Eye (tissue), 1 donor: Measurements from ENCODE around the gene C13orf46.

Source experiments
- DNase-seq: peaks from one replicate; pipeline ENCODE4 v3.0.0-alpha.2; 2015

Gene C13orf46

GRCh38 chr13:113952983-113953520 lies 20.8 kb downstream of the C13orf46 start:
- no peak for DNase-seq

DNA sequence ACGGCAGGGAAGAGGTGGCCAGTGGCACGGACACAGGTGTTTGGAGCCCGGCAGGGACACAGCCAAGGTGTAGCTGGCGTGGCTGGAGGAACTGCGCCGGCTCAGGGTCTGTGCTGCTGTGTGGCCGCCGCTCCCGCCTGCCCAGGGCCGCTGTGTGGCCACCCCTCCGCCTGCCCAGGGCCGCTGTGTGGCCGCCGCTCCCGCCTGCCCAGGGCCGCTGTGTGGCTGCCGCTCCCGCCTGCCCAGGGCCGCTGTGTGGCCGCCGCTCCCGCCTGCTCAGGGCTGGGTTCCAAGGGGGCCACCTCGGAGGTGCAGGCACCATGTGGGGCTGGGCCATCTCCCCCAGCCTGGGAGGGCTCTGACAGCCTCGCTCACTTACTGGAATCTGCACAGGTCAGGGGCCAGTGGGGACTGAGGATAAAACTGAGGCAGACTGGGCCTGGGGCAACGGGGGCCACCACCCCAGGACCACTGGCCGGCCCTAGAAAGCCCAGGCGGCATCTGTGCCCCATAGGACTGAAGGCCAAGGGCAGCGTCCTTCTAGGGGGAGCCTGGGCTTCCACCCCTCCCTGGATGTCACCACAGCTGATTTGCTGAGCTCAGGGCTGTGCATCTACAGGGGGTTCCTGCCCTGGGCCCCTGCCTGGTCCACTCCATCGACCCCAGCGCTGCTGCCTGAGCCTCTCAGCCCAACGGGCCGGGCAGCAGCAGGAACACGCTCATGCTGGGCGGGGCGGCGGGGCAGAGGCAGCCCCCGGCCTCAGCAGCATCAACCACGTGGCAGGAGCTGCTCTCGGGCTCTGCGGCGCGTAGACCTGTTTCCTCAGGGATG lies 21.5 kb downstream of the C13orf46 start:
- DNase-seq = no peak

GRCh38 chr13:113951246-113951999 lies 22.5 kb downstream of the C13orf46 start:
- peak; percentile 82 for DNase-seq

GRCh38 chr13:113950451-113951245 lies 23.2 kb downstream of the C13orf46 start:
- no peak for DNase-seq

DNA sequence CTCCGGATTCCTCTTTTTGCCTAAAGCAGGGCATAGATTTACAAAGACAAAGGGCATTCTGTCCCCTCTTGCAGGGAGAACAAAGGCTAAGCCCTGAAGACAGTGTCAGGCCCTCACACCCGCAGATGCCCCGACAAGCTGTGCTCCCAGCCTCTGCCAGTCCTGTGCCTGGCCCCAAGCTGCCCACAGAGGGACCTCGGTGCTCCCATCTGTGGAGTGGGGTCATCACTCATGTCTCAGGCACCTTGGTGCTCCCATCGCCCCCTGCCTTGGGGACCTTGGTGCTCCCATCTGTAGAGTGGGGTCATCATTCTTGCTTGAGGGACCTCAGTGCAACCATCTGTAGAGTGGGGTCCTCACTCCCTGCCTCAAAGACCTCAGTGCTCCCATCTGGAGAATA lies 24.3 kb downstream of the C13orf46 start:
- DNase-seq = no peak

- no peak for DNase-seq
Measured at GRCh38 chr13:113948034-113948742, 25.7 kb downstream of the C13orf46 start.

DNA sequence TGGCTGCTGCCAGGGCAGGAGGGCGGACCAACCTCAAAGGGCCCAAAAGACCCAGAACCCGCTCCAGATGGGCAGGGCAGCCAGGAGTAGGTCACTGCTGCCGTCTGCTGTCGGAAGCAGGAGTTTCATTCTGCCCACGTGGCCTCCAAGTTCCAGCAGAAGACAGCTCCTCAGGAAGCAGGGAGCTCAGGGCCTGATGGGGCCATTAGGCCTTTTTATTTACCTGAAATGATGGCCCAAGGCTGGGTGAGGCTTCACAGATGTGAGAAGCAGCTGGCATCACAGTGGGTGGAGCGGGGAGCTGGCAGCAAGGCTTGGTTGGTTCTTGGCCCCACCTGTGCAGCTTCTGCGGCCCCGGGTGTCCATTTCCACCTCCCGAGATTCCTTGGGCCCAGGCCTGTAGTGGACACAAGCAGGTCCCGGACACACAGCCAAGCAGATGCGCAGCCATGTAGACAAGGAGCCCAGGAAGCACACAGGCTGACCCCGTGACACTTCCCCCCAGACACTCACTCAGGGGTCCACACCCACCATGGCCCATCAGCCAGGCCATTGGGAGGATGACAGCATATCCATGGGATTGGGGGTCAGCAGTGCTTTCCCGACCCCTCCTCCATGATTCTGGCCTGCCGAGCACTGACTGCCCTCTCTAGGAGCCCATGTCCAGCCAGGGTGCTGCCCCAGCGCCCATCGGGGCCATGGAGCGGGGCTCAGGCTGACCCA lies 26.4 kb downstream of the C13orf46 start:
- DNase-seq = no peak

GRCh38 chr13:113946409-113947181 lies 27.3 kb downstream of the C13orf46 start:
- no peak for DNase-seq

- no peak for DNase-seq
Measured at GRCh38 chr13:113945857-113946408, 27.9 kb downstream of the C13orf46 start.

DNA sequence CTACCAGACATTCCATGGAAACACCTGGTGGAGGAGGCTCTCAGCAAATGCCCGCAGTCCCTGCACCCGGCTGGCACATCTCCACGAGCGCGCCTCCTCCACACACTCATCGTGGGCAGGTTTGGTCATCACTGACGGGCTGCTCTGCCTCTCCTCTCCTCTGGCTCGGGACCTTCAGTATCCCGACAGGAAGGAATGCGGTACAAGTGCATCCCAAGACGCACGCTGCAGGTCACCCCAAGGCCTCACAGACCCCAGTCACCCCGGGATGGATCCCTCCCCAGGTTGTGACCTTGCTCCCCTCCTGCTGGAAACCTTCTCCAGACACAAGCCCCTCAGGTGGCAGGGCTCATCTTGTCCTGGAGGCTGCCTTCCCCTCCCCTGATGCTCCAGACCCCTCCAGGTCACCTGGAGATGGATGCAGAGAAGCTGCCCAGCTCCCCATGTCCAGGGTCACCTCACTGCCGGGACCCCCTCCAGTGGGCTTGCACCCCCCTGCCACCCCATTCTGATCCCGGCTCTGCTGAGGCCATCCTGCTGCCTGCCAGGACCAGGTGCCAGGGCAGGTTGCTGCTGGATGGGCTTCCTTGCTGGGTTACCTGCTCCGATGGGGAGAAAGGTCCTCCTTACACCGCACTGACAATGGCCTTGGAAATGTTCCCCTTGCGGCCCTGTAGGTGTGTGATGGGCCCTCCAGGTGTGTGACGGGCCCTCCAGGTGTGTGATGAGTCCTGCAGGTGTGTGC lies 29.9 kb downstream of the C13orf46 start:
- DNase-seq = no peak

GRCh38 chr13:113942591-113943103 lies 31.2 kb downstream of the C13orf46 start:
- DNase-seq = no peak

DNA sequence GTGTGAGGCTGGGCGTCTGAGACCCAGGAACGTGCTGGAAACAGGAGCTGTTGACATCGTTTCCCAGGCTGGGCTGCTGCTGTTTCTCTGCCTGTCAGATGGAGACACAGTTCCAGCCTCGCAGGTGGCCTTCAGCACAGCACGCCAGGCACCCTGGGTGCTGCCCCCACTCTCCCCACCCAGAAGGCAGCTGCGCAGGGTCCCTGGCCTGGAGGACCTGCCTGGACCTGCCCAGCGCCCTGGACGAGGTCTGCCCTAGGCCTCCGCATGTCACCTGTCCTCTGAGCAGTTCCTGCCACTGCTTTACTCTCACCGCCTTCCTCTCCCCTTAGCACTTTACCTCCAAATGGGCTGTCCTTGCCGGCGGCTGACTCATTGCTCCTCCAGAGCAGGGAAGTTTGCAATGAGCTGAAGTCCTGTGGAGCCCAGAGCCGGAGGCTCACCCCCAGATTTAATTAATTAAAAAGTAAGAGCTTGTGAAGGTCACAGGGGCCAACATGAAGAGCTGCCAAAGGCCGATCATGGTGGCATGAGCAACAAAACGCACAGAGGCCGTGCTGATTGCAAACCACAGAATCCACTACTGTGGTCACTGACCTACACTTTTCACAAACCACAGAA lies 32.2 kb downstream of the C13orf46 start:
- no peak for DNase-seq

DNA sequence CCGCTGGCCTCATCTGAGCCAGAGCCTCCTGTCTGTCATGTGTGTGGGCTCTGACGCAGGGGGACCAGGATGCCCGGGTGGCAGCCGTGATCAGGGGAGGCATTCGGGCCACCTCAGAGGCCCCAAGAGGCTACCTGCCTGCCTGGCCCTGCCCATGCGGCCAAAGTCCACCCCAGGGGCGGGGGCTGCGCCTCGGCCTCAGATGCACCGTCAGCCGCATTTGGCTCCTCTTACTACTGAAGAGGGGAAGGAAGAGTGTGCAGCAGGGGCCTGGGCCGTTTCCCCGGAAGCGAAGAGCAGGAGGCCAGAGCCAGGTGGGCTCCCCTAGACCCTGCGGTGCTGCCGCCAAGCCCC lies 34.0 kb downstream of the C13orf46 start:
- DNase-seq = no peak

GRCh38 chr13:113939129-113939943 lies 34.5 kb downstream of the C13orf46 start:
- DNase-seq = no peak

DNA sequence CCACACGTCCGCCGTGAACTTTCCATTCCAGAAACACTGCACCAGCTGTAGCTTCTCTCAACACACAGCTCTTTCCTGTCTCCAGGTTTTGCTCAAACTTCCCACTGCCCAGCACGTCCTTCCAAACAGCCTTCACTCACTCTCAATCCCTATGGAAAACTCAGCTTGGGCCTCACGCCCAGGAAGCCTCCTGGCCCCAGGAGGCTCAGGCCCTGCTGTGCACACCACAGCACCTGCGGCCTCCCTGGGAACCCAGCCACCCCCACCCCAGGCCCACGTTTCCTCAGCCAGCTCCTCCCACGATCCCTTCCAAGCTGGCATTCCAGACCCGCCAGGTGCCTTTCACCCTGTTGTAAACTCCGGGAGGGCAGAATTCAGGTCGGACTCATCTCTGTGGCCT lies 35.2 kb downstream of the C13orf46 start:
- DNase-seq = no peak

GRCh38 chr13:113938246-113938645 lies 35.6 kb downstream of the C13orf46 start:
- DNase-seq = no peak

DNA sequence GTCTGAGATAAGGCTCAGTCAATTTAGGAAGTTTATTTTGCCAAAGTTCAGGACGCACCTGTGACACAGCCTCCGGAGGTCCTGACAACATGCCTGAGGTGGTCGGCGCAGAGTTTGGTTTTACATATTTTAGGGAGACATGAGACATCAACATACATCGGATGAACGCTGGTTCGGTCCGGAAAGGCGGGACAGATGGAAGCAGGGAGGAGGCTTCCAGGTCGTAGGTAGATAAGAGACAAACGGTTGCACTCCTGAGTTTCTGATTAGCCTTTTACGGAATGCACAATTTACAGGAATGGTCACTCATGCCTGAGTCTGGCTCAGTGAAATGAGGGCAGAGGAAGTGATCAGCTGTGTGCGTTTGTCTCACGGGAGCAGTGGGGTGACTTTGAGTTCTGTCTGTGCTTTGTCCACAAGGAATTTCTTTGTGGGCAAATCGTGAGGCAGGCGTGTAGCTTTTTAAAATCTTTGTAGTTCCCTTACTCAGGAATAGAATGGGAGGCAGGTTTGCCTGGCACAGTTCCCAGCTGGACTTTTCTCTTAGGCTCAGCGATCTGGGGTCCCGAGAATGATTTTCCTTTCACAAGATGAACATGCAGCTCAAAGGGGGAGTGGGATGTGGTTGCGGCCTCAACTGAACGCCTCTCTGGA lies 36.2 kb downstream of the C13orf46 start:
- DNase-seq = peak; percentile 82

GRCh38 chr13:113937073-113937472 lies 36.8 kb downstream of the C13orf46 start:
- no peak for DNase-seq
